Measurements from ENCODE around the gene AGXT2.
"Not testable (repeated sequence)": the region's sequence is repeated elsewhere in the genome, so short reads cannot be mapped to it uniquely, and the experiment has no call there.

AGXT2 gene

DNA sequence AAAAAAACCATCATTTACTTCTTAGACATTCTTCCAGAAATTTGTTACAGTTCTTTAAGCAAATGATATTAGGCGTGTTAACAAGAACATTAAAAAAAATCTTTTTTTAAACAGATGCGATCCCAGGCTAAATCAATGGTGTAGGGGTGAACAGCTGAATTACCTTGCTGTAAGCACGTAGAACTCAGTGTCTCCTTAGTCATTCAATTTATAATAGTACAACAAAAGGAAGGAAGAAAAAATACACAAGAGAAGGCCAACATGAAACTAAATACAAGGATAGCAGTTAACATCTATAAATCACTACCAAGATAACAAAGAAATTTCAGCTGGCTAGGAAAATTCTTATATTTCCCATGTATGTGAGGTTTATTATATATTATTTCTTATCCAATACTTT is 35.4 kb downstream of the AGXT2 start:
- DNase-seq (ENCODE audit: low spot score), result no peak

DNA sequence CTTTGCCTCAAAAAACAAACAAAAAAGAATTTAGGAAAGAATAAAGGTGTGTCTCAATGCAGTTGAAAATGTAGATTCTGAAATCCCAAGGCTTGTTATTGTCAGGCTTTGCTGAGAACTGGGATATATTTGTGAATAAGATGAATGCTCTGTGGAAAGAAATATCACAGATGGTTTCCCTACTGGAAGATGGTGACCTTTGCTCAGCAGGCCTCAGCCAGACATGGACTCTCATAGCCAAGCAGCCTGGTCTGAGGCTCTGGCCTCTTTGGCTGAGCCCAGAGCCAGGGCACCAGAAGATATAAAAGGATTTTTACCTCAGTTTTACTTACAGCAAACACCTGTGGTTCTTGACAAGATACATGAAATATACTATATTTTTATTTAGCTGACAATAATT is 37.1 kb downstream of the AGXT2 start:
- no peak for DNase-seq (ENCODE audit: low spot score)

DNA sequence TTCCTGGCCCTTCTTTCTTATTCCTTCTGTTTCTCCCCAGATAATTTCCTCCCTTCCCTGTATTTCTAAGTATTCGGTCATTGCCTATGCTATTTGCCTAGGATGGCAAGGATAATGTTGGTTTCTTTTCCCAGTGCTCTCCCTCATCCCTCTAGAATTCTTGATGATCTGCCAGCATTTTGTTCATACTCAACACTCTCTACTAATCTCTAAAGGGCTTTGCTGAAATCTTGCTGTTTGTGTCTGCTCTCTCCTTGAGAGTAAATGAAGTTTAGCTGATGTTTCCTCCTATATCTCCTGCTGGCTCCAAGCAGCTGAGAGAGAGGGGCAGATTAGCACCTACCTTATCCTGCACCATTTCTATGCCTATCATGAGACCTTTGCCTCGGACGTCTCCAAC is 38.1 kb downstream of the AGXT2 start:
- peak; percentile 30 for DNase-seq (ENCODE audit: low spot score)

DNA sequence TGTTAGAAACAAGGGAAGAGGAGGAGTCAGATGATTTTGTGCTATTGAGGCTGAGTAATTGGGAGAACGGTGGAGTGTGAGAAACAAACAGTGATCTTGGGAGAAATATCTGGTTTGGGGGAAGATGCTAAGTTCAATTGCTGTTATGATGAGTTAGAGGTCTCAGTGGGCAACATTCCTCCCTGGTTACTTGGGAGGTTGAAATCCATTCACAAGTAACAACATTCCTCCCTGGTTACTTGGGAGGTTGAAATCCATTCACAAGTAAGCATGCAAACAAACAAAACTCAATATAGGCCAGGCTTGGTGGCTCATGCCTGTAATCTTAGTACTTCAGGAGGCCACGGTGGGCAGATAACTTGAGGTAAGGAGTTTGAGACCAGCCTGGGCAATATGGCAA is 38.7 kb downstream of the AGXT2 start:
- peak; percentile 22 for DNase-seq (ENCODE audit: low spot score)

DNA sequence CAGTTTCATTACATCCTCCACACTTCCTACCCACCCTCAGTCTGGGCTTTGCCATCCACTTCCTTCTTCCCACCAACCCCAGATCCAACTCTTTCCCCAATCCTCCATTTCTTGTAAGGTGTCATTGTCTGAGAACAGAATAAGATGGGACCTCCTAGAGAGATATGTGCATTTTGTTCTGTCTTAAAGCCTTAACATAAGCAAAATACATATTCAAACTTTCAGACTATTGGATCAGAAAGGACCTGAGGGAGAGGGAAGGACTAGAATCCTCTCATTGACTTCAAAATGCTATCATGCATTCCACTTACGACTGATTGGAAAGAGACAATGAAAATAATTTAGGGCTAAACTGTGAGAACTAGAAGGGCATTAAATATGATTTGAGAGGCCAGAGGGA is 43.0 kb downstream of the AGXT2 start:
- no peak for DNase-seq (ENCODE audit: low spot score)

DNA sequence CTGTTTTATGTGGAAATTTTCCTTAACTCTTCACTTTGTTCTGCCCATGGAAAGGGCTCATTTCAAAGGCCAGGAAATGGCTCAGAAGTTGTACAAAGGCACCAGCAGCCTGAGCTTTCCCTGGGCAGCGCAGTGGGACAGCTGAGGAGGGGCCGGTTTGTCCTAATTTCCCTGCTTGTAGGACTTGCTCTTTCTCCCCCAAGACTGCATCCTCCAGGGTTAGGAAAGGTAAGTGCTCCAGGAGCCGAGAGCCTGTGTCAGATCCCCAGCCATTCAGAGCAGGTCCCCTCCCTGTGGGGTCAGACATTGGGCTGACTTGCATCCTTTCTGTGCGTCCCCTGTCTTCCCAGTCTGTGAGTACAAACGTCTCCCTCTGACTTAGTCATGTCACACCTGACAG is 43.5 kb downstream of the AGXT2 start:
- DNase-seq (ENCODE audit: low spot score), result no peak

DNA sequence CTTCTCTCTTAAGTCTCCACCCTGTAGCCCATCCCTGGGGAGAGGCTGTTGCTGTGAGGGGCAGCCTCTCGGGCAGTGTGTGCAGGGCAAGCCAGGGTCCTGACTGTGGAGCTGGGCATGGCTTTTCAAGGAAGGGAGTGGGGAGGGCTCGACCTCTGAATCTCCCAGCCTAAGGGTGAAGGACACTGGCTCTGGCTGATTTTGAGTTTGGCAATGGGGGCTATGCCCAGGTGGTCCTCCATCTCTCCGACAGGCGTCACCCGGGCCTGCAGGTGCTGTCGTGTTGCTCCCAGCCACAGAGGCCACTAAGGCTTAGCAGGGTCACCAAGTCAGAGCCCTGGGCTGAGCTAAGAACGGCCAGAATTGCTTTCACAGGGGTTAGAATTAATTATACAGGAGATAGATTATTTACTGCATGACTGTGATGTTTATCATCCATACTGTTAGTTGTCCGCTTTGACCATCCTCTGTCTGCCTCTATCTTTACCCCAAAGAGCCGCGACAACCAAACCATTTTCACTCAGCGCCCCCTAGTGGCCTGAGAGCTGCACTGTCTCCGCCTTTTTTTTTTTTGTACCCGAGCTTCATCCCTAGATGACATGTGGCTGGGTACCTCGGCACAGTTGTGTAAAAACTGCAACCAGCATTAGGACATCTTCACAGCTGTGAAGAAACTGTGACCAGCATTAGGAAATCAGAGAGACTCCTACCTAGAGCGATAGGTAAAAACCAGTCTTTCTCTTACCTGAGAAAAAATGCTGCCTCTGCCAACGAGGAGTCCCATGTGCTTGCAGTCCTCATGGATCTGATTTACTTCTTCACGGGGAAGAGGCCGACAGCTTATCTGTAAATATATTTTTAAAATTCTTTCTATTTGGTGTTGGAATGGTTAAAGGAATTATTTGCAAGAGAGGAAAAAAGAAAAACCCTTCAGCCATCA is 44.5 kb downstream of the AGXT2 start:
- peak; percentile 79 for DNase-seq (ENCODE audit: low spot score)

DNA sequence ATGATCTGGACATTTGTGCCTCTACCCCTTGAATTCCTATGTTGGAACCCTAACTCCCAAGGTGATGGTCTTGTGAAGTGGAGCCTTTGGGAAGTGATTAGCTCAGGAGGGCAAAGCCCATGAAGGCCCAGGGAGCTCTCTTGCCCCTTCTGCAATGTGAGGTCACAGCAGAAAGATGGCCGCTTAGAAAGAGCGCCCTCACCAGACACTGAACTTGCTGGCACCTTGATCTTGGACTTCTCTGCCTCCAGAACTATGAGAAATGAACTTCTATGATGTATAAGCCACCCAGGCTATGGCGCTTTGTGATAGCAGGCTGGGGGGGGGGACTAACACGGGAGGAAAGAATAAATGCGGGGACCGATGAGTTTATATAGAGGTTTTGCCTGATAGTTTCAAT is 45.3 kb downstream of the AGXT2 start:
- no peak for DNase-seq (ENCODE audit: low spot score)

DNA sequence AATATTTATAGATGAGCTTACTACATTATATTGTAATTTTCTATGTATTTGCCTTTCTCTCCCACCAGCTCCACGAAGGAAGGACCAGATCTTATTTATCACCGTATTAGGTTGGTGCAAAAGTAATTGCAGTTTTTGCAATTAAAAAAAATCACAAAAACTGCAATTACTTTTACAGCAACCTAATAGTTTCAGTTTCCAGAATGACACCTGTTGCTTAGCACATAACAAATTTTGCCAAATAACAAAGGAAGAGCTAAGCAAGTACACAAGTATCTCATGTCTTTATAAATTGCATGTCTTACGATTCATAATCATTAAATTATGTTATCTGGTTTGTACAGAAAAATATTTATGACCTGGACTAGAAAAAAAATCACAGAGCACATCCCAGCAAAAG is 45.9 kb downstream of the AGXT2 start:
- no peak for DNase-seq (ENCODE audit: low spot score)

DNA sequence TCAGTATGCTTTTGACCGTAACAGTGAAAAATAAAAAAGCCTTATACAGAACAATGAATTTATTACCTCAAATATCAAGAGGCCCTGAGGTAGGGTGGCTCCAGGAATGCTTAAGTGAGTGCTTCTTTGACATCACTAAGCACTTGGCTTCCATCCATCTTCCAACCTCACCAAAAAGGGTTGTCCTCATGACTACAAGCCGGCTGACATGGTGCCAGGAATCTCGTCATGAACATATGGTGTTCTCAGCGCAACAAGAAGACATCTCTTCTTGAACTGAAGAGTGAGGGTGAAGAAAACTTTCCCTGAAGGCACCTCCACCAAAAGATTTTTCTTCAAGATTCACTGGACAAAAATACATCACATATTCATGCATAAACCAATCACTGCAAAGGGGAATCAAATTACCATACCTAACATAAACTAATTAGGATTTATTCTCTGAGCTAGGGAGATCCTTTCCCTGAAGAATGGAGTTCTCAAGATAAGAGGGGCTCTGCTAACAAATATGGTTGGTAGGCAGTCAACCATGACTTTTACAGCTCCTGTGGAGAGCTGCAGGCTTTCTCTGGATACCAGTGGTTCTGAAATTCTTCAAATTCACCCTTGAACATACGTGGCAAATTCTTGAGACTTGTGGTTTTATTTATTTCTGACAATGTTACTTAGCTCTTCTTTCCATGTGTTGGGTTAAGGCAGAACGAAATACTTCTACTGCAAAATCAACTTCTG is 49.5 kb downstream of the AGXT2 start:
- DNase-seq (ENCODE audit: low spot score), result peak; percentile 24

DNA sequence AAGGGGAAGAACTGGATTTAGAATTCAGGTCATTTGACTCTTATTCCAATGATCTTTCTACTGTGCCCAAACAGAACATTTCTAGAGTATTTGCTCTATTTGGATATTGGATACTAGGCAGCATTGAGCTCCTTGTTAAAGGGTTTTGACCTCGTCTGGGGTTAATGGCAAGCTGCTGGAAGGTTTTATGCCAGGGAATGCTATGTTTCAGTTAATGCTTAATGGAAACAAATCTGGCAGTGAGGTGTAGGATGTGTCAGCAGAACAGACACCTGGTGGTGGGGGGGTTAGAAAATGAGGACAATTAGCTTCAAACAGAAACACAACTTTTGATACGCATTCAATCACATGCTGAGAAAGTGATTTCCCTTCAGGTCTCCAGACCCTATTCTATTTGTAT is 51.5 kb downstream of the AGXT2 start:
- DNase-seq (ENCODE audit: low spot score), result no peak

DNA sequence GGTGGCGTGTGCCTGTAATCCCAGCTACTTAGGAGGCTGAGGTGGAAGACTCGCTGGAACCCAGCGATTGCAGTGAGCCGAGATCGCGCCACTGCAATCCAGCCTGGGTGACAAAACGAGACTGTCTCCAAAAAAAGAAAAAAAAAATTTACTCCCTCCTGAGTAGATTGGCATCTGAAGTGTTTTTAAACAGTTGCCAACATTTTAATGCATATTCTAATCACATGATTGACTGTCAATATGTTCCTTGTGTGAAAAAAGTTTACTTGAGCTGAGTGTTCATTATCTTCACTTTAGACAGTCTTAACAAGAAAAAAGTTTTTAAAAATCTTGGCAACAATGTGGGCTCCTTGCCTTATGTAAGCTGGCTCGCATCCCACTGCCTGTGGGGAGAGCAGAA is 53.8 kb downstream of the AGXT2 start:
- DNase-seq (ENCODE audit: low spot score), result no peak

DNA sequence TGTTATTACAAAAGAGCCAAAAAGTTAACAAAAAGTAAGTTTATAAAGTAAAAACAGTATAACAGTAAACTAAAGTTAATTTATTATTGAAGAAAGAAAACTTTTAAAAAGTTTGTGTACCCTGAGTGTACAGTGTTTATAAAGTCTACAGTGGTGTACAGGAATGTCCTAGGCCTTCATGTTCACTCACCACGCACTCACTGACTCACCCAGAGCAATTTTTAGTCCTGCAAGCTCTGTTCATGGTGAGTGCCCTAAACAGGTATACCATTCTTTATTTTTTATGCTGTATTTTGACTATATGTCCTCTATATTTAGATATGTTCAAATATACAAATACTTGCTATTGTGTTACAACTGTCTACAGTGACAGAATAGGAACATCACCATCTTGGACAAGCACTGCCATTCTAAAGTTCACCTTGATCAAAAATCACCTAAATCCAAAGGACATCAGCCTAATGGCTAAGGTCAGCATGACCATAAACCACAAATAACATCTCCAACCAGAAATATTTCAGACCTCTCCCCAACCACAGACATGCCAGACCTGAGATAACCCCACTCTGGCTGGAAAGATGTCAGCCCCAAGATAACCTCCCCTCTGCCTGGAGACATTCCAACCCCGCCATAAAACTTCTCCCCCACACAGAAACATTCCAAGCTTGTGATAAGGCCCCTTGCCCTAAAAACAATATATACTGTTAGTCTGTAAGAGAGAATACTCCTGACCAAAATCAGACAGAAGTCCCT is 56.1 kb downstream of the AGXT2 start:
- DNase-seq (ENCODE audit: low spot score), result no peak

DNA sequence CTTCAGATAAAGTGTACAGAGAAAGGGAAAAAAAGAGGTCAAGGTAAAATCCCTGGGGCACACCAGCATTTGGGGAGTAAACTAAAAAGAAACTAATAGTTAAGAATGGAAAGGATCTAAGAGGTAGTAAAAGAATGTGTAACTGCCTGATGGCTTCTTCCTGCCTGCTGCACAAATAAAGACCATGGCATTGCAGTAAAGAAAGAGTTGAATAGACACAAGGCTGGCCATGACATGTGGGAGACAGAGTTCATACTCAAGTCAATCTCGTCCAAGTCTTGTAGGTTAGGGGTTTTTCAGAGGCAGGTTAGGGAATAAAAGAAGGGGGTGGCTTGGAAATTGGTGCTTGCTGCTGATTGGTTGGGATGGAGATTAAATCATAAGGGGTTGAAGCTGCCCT is 60.8 kb downstream of the AGXT2 start:
- no peak for DNase-seq (ENCODE audit: low spot score)

DNA sequence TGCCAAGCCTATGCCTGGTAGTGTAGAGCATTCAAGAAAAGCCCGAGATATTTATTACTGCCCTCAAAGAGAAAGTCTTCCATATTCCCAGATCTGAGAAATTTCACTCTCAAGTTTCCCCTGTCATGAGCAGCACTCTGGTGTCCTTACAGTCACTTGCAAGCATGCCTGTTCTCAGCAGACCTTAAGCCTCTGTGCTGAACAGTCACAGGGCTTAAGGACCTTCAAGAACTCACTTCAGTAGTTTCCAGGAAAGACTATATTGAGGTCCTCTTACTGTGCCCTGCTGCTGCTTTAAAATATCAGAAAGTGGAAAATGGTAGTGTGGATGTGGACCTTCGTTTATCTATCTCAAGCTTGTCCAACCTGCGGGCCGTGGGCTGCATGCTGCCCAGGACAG is 64.9 kb downstream of the AGXT2 start:
- no peak for DNase-seq (ENCODE audit: low spot score)

DNA sequence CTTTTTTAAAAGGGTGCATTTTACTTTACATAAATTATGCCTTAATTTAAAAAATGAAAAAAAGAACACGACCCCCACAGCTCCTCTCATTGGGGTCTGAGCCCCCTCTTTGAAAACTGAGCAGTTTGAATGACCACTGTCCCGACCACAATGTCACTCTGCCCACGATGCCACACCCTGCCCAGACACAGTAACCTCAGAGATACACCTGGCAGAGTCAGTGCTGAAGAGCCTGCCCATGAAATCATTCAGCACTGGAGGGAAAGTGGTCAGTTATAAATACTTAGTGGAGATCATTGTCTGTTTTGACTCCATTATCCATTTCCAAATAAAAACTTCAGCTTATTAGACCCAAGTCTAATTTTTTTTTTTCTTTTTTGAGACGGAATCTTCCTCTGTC is 69.1 kb downstream of the AGXT2 start:
- DNase-seq (ENCODE audit: low spot score), result no peak

DNA sequence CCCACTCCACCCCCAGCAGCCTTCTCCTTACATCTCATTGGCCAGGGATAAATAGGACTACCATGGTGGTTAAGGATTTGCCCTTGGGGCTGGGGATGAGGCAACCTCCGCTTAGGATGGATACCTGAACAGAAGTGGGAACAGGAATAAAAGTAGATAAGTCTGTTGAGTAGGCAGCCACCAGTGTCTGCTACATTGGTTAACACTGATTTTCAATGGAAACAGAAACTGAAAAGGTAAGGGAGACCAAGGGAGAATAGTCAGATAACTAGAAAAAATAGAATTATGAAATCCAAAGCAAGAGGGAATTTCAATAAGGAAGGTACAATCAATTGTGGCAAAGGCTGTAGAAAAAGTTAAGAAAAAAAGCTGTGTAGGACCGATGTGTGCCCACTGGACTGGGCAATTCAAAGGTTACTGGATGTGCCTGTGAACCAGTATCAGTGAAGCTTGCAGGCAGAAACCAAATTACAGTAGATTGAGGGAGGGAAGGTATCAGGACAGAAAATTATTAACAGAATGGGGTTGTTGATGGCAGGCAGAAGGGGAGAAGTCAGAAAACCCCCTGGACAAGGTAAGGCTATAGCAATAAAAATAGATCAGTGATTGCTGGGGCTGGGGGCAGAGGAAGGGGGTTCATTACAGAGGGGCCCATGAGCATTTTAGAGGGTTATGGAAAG is 69.7 kb downstream of the AGXT2 start:
- no peak for DNase-seq (ENCODE audit: low spot score)

DNA sequence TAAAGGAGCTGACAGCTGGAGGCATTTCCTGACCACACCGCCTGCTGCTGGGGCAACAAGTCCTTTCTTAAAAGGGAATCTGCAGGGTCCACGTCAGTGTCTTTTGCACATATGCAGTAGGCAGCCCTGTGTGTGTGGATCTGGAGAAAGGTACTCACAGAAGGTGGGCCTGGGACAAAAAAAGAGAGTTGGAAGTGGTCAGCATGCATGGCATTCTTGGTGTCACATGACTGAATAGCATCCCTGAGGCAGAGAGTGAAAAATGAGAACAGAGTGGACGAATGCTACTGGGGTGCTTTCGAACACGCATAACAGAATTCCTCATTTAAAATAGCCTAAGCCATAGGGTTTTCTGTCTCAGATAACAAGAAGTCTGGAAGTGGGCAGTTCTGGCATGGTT is 71.4 kb downstream of the AGXT2 start:
- DNase-seq (ENCODE audit: low spot score), result no peak

DNA sequence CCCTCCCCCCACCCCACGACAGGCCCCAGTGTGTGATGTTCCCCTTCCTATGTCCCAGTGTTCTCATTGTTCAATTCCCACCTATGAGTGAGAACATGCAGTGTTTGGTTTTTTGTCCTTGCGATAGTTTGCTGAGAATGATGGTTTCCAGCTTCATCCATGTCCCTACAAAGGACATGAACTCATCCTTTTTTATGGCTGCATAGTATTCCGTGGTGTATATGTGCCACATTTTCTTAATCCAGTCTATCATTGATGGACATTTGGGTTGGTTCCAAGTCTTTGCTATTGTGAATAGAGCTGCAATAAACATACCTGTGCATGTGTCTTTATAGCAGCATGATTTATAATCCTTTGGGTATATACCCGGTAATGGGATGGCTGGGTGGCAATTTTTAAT is 76.1 kb downstream of the AGXT2 start:
- not testable (repeated sequence) for DNase-seq (ENCODE audit: low spot score)

DNA sequence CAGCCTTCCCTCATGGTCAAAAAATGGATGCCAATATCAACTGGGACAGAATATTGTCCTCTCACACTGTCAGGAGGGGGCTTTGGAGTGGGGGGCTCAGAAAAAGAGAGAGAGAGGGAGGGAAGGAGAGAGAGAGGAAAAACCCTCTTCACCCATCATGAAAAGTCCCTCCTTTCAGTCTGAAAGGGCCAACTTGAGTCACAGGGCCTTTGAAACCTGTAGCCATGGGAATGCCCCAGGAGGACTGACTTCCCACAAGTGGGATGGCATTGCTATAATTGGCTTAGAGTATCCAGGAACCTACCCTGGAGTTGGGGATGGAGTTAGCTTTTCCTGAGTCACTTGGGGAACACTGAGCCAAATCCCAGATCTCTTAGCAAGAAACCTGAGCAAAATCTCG is 77.2 kb downstream of the AGXT2 start:
- no peak for DNase-seq (ENCODE audit: low spot score)

DNA sequence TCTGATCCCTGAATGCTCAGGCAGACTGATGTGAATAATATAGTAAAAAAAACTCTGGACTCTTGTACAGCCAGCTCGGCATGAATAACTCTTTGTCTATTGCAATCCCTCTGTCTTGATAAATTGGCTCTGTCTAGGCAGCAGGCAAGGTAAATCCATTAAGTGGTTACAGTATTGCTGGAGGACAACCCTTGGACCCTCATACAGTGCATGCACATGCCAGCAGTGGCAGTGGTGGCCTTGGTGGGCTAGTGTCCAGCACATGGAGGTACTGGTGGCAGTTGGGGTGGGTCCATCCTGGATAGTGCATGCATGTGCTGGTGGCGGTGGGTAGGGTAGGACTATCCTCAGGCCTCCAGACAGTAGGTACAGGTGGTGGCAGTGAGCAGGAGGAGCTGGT is 79.5 kb downstream of the AGXT2 start:
- no peak for DNase-seq (ENCODE audit: low spot score)

DNA sequence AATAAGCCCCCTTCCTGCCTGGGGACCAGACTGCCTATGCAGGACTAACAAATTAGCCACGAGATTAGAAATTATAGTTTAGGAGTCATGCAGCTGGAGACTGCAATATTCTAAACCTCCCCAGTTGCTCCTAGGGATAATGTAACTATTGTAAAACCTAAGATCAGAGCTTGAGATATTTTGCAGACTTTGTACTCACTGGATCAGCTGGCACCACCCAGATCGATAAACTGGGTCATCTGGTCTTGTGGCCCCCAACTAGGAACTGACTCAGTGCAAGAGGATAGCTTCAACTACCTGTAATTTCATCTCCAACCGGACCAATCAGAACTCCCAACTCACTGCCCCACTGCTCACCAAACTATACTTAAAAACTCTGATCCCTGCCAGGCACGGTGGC is 80.2 kb downstream of the AGXT2 start:
- DNase-seq (ENCODE audit: low spot score), result no peak
